GM21515 (cell line): ENCODE data around the gene CALML5.

Experiments used
- ATAC-seq: cut with Tn5 transposase; IDR thresholded peaks from one replicate; pipeline ENCODE4 v1.9.1; 2021; ENCODE audit not compliant: unreplicated experiment

The CALML5 gene

DNA sequence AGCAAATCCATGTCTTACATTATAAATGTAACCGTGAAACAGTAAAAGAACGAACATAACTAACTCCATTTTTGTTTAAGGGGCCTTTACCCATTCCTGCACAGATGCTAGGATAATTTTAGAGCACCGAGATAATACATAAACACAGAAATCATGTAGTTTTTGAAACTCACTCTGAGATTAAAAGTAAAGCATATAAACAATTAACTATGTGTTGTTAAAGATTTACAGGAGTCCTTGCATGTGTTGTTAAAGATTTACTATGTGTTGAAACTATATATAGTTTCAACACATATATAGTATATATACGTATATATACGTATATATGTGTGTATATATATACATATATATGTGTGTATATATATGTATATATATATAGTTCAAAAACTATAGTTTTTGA, 18.2 kb upstream of the CALML5 start:
- ATAC-seq = no peak

DNA sequence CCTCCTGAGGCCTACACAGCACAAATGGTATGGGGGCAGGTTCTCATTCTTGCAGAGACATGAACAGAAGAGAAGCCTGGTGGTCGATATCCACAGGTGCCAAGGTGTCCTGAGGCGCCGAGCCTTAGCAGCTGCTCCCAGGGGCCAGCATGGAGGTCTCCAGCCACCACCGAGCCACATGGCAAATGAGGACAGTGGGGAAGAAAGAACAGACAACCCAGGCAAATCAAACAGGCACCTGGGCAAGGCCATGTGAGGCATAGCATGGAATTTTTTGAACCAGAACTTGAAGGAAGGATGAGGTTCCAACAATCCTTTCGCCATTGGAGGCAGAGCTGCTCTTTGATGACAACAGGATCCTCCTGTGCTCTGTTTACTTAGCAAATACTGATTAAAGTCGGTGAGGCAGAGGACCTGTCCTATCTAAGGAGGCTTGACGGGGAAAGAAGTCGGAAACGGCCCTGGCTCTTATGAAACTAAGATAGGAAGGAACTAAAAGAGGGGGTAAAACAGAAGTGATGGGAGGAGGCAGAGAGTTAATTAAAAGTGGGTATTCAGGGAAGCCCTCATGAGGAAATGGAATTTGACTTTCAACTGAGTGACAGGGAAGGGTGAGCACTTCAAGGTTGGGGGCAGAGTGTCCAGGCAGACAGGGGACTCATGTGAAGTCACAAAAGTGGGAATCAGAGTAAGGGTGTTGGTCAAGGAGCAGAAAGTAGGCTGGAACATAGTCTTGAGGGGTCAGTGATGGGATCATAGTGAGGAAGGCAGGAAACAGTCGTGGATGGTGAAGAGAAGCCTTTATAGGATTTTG, 16.8 kb upstream of the CALML5 start:
- no peak for ATAC-seq

DNA sequence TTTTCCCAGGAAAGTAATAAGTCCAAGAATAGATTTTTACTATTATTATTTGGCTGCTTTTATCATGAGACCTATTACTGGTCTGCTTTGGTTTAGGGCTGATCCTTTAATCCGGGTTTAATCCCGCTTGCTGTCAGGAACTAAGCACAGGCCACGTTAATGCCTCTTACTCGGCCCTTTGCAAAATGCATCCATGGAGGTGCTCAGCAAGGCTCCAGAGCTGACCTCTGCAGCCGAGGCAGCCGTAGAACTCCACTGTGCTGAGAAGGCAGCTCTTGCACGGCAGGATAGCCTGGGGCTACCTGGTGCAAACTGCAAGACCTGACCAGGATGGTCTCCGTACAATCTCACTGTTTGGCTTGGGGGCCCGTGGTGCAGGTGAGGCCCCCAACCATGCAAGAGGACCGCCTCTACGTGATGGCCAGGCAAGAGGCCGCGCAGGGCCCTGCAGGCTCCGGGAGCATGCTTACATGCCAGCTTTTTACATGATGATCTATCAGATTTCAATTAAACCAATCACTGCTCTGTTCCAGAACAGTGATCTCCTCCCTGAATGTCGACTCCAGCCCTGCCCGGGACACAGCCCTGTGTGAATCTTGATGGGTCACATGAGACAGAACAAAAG, 15.0 kb upstream of the CALML5 start:
- no peak for ATAC-seq

DNA sequence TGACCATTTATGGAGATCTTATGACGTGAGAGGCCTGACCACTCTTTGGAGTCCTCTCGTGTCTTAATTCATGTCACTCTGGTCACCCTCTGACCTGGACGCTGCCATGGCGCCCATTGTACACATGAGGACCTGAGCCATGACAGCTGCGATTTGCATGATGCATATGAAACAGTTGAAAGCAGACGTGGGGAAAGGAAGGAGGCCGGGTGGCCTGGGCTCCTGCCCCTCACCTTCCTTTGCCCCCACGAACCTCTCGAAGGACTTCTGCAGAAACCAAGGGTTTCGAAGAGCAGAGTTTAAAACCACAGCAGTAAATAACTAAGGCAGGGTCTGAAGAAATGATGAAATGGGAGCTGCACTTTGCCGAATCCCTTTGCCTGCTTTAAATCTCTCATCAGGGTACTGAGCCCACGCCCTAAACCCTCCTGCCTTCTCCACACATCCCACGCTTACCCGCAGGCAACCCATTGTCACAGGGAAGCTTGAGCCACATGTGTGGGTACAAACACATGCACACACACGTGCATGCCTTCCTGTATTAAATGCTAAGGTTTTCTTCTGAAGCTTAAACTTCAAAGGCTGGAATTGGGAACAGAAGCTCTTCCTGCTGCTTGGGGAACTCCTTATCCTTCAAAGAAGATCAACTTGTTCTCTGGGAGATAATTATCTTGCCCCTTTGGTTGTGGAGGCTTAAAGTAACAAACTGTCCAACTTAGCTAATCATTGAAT, 13.7 kb upstream of the CALML5 start:
- ATAC-seq = no peak

- no peak for ATAC-seq
Measured at GRCh38 chr10:5512331-5512730, 13.0 kb upstream of the CALML5 start.

DNA sequence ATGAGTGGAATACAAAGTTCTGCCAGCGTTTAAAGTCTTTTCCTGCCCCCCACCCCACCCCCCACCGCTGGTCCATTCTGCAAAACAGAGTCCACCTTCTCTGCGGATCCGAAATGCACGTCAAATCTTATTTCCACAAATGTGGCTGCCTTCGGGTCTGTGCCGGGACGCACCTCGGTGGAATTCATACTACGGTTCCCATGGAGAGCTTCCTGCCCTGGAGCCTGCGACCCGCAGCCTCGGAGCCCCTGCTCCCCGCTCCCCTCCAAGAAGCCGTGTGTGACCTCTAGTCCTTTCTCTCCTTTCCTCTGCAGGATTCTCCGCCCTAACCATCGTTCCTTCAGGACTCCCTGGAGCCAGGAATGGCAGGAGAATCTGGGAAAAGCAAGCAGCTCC, 12.5 kb upstream of the CALML5 start:
- no peak for ATAC-seq

- no peak for ATAC-seq
Measured at GRCh38 chr10:5511231-5511884, 12.0 kb upstream of the CALML5 start.

- ATAC-seq = no peak
Measured at GRCh38 chr10:5510281-5511072, 11.1 kb upstream of the CALML5 start.

- ATAC-seq = no peak
Measured at GRCh38 chr10:5509691-5510090, 10.3 kb upstream of the CALML5 start.

DNA sequence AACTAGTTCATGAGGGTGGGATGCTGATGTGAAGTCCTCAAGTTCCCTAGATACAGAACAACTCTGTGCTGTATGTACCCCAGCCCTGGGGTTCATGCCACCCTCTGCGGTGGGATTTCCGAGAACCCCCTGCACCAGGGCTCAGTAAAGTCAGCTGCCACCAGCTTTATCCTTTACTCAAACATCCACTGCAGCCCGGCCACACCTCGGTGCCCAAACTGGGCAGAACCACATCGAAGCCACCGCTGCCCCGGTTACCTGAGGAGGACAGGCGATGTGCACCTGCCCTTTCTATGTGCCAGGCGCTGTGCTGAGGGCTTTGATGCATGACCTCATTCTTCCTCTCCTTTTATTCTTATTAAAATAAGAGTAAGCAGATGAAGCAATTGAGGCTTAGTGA, 9.9 kb upstream of the CALML5 start:
- ATAC-seq = no peak

GRCh38 chr10:5508786-5509185, 9.4 kb upstream of the CALML5 start:
- no peak for ATAC-seq

DNA sequence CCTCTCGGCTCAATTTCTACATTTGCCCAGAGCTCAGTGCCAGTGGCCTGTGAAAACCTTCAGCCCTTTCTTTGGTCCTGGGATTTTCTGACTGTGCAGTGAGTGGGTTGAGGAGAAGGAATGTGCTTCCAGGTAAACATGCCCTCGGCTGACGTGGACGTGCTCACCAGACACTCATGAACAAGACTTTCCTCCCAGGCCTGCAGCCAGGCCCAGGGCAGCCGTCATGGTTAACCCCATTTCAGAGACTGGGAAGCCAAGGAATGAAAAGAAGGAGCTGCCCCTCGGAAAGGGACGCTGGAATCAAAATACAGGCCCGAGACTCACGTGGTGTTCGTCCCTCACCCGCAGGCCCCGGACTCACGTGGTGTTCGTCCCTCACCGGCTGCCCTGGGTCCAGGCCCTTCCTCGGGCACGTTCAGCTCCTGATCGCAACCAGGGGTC, 8.8 kb upstream of the CALML5 start:
- ATAC-seq = no peak

- no peak for ATAC-seq
Measured at GRCh38 chr10:5507649-5508131, 8.3 kb upstream of the CALML5 start.

DNA sequence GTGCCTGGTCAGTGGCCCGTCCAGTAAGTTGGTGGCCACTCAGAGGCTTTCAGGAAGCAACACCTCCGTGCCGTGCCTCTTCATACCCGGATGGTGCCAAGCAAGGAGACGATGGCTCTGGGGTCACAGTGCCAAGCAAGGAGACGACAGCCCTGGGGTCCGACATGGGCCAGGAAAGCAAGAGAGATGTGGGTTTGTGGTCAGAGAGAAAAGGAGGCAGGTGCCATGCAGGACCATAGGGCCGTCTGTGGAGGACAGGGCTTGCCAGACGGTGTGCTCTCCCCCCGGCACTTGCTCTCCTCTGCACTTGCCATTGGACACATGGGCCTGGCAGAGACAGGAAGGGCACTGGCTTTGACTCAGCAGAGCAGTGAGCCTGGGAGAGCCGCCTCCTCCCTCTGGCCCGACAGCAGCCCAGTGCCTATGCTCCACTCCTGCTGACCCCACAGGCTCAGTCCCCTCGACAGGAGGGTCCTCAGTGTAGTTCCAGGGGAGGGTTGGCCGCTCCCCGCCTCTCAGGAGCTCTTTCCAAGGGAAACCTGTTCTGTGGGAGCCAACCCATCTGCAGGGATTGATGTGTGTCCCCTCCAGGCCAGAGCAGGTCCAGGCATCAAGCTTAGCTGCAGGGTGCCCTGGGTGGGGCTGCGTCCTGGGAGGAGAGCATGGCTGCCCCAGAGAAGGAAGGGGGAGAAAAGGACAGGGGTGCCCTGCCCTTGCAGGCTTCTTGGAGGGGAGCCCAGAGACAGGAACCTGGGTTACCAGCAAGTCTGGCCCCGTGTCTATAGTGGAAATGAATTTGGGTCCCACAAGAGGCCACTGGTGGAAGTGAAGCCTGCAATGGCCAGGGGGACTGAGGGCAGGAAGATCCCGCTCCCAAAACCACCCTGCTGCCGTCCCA, 7.6 kb upstream of the CALML5 start:
- no peak for ATAC-seq

DNA sequence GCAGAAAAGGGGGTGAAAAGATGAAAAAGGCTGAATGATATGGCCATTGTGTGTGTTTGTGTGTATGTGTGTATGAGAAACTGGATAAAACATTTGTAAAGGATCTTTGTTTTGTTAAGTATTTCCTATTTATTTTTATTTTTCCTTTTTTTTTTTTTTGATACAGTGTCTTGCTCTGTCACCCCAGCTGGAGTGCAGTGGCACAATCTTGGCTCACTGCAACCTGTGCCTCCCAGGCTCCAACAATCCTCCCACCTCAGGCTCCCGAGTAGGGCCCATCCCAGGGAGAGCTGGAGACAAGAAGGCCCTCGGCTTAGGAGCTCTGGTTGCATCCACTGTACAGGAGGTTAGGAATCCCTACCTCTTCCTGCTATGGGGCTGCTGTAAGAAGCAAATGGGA, 6.9 kb upstream of the CALML5 start:
- no peak for ATAC-seq

DNA sequence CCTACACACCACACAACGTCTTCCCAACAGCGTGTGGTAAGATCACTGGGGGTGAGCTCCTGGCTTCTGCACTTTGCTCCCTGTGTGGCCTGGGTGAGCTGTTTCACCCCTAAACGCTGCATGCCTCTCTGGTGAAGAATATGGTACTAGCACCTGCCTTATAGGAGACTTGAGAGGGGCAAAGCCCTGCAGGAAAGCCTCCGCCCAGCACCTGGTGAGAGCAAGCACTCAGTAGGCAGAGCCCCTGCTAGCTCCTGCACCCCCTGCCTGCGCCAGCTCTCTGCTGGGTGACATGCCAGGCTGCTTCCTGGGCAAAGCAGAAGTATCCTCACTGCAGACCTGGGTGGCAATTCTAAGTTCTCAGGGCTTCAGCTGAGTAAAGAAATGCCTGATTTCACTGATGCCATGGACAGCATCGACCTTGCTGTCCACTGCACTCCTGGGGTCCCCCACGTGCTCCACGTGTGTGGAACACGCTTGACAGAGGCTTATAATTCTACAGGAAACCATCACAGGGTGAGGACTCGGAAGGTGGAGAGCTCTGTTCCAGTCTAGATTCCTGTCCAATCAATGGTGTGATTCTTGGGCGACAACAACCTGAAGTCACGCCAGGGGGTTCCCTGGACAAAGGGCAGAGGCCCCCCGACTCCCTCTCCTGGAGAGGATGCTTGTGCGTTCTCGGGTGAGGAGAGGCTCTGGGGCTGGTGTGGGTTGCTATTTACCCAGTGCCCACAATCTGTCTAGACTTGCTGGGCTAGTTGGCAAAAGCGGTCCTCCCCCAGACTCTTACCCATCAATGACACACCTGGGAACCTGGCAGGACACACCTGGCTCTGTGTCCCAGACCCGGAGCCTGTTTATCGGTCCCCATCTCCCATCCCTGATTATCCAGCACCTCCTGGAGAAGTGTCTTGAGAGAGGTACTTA, 5.0 kb upstream of the CALML5 start:
- no peak for ATAC-seq

DNA sequence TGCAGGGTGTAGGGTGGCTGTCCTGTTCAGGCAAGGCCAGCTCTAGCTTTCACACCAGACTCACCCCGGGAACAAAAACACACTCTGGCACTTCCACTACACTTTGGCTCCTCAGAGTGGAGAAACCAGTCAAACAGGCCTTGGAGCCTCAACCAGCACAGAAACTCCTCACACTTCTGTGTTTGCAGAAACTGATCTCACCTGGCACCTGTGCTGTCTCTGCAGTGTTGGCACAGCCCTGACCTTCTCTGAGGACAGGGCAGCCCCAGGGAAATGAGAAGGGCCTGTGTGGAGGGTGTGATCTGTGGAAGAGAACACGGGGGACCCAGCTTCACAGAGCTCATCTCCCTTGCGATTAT, 4.1 kb upstream of the CALML5 start:
- no peak for ATAC-seq
